ENCODE data around the gene UNKL.

The UNKL gene

GRCh38 chr16:1355591-1355990 is 58.9 kb downstream of the UNKL start:
- no peak for DNase-seq

DNA sequence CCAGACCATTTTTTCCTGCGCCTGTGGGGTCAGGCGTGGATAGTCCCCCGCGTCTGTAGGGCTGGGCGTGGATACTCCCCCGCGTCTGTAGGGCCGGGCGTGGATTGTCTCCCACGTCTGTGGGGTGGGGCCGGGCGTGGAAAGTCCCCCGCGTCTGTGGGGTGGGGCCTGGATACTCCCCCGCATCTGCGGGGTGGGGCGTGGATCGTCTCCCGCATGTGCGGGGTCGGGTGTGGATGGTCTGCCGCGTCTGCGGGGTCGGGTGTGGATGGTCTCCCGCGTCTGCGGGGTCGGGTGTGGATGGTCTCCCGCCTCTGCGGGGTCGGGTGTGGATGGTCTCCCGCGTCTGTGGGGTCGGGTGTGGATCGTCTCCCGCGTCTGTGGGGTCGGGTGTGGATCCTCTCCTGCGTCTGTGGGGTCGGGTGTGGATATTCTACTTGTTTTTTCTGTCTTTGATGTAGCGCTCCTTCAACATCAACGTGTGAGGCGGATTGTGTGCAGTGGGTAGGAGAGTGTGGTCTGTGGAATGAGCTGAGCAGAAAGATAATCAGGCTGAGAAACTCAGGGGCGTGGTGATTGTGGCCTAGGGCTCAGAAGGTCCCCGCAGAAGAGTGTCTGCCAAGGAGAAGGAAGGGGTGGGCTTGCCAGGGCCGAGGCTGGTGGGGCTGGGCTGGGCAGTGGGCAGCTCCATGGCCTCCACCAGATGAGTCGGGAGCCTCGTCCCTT is 59.5 kb downstream of the UNKL start:
- no peak for DNase-seq

DNA sequence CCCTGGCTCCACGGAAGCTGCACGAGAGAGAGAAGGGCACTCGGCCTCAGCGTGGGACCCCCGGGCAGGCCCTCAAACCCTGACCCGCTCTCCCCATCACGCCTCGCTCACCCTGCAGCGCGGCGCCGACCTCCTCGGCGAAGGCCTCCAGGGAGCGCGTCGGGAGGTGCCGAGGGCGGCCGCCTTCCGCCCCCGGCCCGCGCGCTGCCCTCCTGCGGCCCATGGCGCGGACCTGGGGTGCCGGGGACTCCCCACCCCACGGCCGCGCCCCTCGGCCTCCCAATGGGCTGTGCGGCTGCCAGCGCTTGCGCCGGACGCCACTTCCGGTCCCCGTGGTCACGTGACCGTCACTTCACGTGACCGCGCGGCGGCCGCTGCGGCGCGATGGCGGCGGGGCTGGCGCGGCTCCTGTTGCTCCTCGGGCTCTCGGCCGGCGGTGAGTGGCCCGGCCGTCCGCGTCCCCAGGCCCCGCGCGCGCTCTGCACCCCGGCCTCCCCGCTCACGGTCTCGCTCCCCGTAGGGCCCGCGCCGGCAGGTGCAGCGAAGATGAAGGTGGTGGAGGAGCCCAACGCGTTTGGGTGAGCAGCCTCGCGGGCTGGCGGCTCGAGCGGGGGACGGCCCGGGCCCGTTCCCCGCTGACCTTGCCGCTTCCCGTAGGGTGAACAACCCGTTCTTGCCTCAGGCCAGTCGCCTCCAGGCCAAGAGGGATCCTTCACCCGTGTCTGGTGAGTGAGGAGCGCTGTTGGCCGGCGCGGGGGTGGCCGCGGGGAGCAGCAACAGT is 62.7 kb downstream of the UNKL start, which contains the start of the genes GNPTG and TSR3:
TSS of gene GNPTG (plus strand) at position 350 of the 781 bp plus-strand sequence. CDS start at position 385, 35 bp downstream.
TSS of gene TSR3 (minus strand) at position 297 of the 781 bp plus-strand sequence. CDS start at position 223, 74 bp downstream.
- DNase-seq = peak in 52 of 56 donors; percentile 18 to 86 (median 67)

- peak in 4 of 56 donors; percentile 10 to 29 (median 26) for DNase-seq
Observed at GRCh38 chr16:1351215-1351581, 63.3 kb downstream of the UNKL start.

- DNase-seq = no peak
Observed at GRCh38 chr16:1350691-1351090, 63.8 kb downstream of the UNKL start.

DNA sequence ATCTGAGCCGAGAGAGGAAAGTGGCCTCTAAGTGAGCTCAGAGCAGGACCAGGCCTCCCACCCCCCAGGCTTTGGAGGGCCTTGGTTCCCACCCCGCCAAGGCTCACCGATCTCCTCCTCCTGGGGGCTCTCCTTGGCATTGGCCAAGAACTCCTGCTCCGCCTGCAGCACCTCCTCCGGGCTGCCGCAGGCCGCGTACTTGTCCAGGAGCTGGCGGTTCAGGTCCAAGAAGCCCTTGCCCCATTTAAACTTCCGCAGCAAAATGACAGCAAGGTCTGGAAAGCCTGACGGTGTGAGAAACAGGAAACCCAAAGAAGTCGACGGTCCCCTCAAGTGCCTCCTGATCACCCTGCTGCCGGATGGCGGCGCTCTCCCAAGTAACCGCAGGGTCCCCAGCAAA is 64.6 kb downstream of the UNKL start:
- DNase-seq = no peak

DNA sequence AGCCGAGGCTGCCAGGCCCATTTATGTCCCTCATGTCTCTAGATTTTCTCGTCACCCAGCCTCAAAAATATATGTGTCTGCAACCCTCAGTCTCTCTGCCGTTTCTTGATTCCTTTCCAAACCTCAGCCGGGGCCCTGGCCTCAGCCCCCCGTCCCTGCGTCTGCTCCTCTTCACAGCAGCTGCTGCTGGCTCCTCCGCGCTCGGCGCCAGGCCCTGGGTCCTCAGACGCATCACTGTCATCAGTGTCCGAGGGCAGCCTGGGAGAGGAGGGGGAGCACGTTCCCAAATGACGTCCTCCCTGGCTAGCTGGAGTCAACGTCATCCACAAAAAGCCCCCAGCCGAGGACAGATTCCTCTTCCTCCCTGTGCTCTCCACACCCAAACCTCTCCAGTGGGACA is 65.2 kb downstream of the UNKL start:
- no peak for DNase-seq

DNA sequence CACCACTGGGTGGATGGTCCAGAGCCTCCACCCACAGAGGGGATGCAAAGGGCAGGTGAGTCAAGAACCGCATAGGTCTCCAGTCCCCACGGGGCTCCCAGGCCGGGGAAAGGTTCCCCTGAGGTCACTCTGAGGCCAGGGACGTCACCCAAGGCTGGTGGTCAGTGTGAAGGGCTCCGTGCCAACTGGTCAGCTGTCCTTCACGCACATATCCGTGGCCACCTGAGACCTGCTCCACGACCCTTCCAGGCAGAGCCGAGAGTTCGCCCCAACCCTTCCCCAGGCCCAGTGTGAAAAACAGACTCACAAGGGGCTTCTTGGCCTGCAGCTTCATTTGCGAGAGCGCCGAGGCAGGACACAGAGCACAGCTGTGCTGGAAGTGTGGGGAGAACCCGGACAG is 65.6 kb downstream of the UNKL start:
- no peak for DNase-seq

DNA sequence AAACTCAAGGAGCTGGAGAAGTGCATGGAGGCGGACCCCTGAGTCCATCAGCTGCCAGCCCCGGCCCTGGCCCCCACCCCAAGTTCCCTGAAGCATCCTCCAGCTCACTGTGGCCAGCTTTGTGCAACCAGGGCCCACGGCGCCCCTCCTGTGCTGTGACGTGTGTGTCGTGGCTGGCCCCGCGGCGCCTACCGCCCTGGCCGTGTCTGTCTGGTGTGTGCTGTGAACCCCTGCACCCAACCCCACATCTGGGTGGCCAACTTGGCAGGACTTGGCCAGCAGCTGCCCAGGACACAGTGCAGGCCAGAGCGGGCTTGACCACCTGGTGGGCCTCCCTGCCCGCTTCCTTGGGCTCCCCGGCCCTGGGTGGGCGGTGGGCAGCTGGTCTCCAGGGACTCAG is 66.1 kb downstream of the UNKL start:
- no peak for DNase-seq

DNA sequence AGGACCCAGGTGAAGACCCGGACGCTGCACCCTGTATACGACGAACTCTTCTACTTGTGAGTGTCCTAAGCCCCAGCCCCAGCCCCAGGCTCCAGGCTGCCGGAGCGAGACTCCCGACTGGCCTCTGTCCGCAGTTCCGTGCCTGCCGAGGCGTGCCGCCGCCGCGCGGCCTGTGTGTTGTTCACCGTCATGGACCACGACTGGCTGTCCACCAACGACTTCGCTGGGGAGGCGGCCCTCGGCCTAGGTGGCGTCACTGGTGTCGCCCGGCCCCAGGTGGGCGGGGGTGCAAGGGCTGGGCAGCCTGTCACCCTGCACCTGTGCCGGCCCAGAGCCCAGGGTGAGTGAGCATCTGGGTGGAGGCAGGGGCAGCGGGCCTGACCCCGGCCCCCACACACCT is 66.5 kb downstream of the UNKL start:
- no peak for DNase-seq

DNA sequence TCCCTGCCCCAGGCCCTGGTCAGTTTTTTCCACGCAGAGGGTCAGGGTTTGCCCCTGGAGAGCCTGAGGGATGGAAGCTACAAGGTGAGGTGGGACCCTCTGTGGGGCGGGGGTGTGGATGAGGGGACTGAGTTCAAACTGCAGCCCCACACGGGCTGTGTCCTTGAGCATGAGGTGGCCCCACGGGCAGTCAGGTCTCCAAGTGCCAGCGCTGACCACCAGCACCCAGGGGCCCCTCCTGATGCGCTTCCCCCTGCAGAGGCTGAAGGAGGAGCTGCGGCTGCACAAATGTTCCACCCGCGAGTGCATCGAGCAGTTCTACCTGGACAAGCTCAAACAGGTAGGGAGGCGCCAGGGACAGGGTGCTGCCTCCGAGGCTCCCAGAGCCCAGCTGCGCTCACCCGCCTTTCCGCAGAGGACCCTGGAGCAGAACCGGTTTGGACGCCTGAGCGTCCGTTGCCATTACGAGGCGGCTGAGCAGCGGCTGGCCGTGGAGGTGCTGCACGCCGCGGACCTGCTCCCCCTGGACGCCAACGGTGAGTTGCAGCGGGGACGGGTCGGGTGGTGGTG is 67.1 kb downstream of the UNKL start:
- no peak for DNase-seq

DNA sequence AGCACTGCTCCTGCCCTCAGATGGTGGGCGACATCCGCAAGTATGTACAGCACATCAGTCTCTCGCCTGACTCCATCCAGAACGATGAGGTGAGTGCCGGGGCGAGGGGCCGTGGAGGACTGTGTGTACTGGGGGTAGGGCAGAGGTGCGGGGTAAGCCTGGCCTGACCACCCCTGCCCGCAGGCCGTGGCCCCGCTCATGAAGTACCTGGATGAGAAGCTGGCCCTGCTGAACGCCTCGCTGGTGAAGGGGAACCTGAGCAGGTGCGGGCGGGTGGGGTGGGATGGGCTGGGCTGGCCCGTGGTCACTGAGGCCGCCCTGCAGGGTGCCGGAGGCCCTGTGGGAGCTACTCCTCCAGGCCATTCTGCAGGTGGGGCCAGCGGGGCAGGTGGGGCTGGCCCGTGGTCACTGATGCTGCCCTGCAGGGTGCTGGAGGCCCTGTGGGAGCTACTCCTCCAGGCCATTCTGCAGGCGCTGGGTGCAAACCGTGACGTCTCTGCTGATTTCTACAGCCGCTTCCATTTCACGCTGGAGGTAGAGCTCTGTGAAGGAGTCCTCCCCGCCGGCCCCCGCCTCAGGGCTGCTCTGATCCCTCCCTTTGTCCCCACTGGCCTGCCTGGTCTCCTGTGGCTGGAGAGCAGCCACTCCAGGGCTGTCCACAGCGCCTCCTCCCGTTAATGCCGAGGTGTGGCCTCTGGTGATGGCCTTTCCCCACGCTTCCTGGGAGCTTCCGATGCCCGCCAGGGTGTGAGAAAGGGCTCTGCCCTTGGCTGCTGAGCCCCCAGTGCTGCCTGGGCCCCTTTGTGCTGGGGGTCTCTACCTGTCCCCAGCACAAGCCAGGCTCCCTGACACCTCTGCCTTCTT is 67.8 kb downstream of the UNKL start:
- DNase-seq = no peak

- no peak for DNase-seq
Observed at GRCh38 chr16:1345651-1346421, 68.7 kb downstream of the UNKL start.

DNA sequence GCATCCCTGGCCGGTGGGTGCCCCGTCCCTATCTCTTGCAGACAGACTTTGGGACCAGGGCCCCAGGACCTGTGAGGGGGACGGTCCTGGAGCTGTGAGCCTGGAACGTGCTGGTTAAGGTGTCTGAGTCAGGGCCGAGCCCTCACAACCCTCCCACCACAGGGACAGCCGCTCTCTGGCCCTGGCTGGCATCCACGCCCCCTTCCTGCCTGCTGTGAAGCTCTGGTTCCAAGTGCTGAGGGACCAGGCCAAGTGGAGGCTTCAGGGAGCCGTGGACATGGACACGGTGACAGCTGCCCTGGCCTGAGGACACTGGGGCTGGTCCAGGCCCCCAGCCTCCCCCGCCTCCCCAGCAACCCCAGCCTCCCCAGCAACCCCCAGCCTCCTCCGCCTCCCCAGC is 69.4 kb downstream of the UNKL start:
- no peak for DNase-seq

GRCh38 chr16:1344499-1344898 is 70.0 kb downstream of the UNKL start:
- DNase-seq = no peak

- no peak for DNase-seq
Observed at GRCh38 chr16:1343428-1344242, 70.9 kb downstream of the UNKL start.

DNA sequence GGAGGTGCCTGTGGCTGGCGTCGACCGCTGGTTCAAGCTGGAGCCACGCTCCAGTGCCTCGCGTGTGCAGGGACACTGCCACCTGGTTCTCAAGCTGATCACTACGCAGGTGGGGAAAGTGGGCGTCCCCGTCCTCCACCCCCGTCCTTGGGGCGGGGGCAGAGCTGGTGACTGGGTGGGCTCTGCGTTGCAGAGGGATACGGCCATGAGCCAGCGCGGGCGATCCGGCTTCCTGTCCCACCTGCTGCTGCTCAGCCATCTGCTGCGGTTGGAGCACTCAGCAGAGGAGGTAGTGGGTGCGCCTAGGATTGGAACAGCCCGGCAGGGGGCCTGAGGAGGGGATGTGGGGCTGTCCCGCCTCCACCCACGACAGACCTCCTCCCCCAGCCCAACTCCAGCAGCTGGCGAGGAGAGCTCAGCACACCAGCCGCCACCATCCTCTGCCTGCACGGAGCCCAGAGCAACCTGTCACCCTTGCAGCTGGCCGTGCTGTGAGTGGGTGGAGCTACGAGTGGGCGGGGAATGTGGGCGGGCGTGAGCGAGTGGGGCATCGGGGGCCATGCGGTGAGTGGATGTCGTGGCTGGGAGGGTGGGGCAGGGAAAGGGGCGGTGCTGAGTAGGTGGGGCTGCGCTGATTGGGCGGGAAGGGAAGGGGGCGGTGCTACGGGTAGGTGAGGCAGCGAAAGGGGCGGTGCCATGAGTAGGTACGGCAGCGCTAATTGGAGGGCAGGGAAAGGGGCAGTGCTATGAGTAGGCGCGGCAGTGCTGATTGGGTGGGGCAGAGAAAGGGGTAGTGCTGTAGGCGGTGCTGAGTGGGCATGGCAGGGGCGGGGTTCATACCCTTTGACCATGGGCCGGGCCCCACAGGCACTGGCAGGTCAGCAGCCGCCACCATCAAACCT is 71.7 kb downstream of the UNKL start:
- DNase-seq = peak in 54 of 56 donors; percentile 9 to 97 (median 64)
